Liver (tissue), 9 donors: ENCODE data around the gene ABCD3. TPM values are rescaled to one million over a fixed set of nuclear protein-coding genes. Genes with fewer than 3 reads are reported as not detected.

Experiments
- DNase-seq: peaks from one replicate; pipeline ENCODE4 v3.0.0-alpha.2; 2017; ENCODE audit warnings: low spot score
- H3K27ac ChIP-seq, 2 donors: one replicate each; pipeline ENCODE4 v1.7.0; 2013; ENCODE audit warnings: inconsistent platforms in 2 of 2, low read length in 2 of 2, control low read depth in 1 of 2, low read depth in 1 of 2, mild to moderate bottlenecking in 1 of 2
- H3K27me3 ChIP-seq, 4 donors: one replicate each; pipeline versions ENCODE4 v1.6.1 to v1.7.0; 2013; ENCODE audit warnings: low read length in 3 of 4, inconsistent platforms in 1 of 4, mild to moderate bottlenecking in 1 of 4, moderate library complexity in 1 of 4; ENCODE audit not compliant: control insufficient read depth in 4 of 4, insufficient read depth in 4 of 4
- H3K36me3 ChIP-seq, 4 donors: one replicate each; pipeline versions ENCODE4 v1.6.1 to v1.7.0; 2013; ENCODE audit warnings: low read length in 3 of 4, mild to moderate bottlenecking in 3 of 4, low read depth in 1 of 4, moderate library complexity in 1 of 4; ENCODE audit not compliant: control insufficient read depth in 4 of 4, insufficient read depth in 3 of 4
- H3K4me1 ChIP-seq, 4 donors: one replicate each; pipeline versions ENCODE4 v1.6.1 to v1.7.0; 2013; ENCODE audit warnings: low read length in 3 of 4, mild to moderate bottlenecking in 3 of 4, moderate library complexity in 1 of 4; ENCODE audit not compliant: control insufficient read depth in 4 of 4, insufficient read depth in 4 of 4
- H3K4me3 ChIP-seq, 3 donors: one replicate each; pipeline versions ENCODE4 v1.6.1 to v1.7.0; 2013; ENCODE audit warnings: low read length in 3 of 3, control low read depth in 1 of 3, low read depth in 1 of 3, mild to moderate bottlenecking in 1 of 3
- H3K9ac ChIP-seq, 2 donors: one replicate each; pipeline ENCODE4 v1.7.0; 2013; ENCODE audit warnings: low read length in 2 of 2, mild to moderate bottlenecking in 2 of 2, moderate library complexity in 2 of 2, control low read depth in 1 of 2, low read depth in 1 of 2
- H3K9me3 ChIP-seq, 4 donors: one replicate each; pipeline versions ENCODE4 v1.6.1 to v1.7.0; 2013; ENCODE audit warnings: low read length in 3 of 4; ENCODE audit not compliant: control insufficient read depth in 4 of 4
- CTCF ChIP-seq: fragments of 150-350 bp; IDR thresholded peaks from 2 replicates; pipeline ENCODE4 v1.5.1; 2017; ENCODE audit warnings: improper control_type of control experiment, low read depth, low read length; ENCODE audit not compliant: missing input control
- EGR1 ChIP-seq, 2 donors: IDR thresholded peaks; 2 replicates each; pipeline ENCODE4 v1.6.1; 2016 to 2018; ENCODE audit warnings: antibody characterized with exemption in 2 of 2, low read depth in 2 of 2
- FOXA1 ChIP-seq: IDR thresholded peaks from 2 replicates; pipeline ENCODE4 v1.6.1; 2016; ENCODE audit warnings: antibody characterized with exemption
- FOXA2 ChIP-seq: IDR thresholded peaks from 2 replicates; pipeline ENCODE4 v1.6.1; 2016; ENCODE audit warnings: antibody characterized with exemption
- GABPA ChIP-seq, 2 donors: IDR thresholded peaks in 1 of 2; conservative IDR thresholded peaks in 1 of 2; 2 replicates each; pipeline ENCODE4 v1.6.1; 2016; ENCODE audit warnings: antibody characterized with exemption in 2 of 2, mild to moderate bottlenecking in 1 of 2, moderate library complexity in 1 of 2
- HNF4A ChIP-seq, 2 donors: conservative IDR thresholded peaks; 2 replicates each; pipeline ENCODE4 v1.6.1; 2016; ENCODE audit warnings: antibody characterized with exemption in 2 of 2, mild to moderate bottlenecking in 2 of 2
- HNF4G ChIP-seq: IDR thresholded peaks from 2 replicates; pipeline ENCODE4 v1.6.1; 2016; ENCODE audit warnings: antibody characterized with exemption
- JUND ChIP-seq, 2 donors: IDR thresholded peaks; 2 replicates each; pipeline ENCODE4 v1.6.1; 2016; ENCODE audit warnings: antibody characterized with exemption in 2 of 2
- MAX ChIP-seq: IDR thresholded peaks from 2 replicates; pipeline ENCODE4 v1.6.1; 2016; ENCODE audit warnings: antibody characterized with exemption
- NR2F2 ChIP-seq: IDR thresholded peaks from 2 replicates; pipeline ENCODE4 v1.6.1; 2016; ENCODE audit warnings: antibody characterized with exemption
- RAD21 ChIP-seq, 2 donors: IDR thresholded peaks; 2 replicates each; pipeline ENCODE4 v1.6.1; 2016; ENCODE audit warnings: antibody characterized with exemption in 2 of 2, mild to moderate bottlenecking in 2 of 2
- REST ChIP-seq: IDR thresholded peaks from 2 replicates; pipeline ENCODE4 v1.6.1; 2016; ENCODE audit warnings: antibody characterized with exemption, mild to moderate bottlenecking
- RXRA ChIP-seq, 2 donors: IDR thresholded peaks; 2 replicates each; pipeline ENCODE4 v1.6.1; 2017 to 2018; ENCODE audit warnings: antibody characterized with exemption in 2 of 2, mild to moderate bottlenecking in 1 of 2
- SP1 ChIP-seq: IDR thresholded peaks from 2 replicates; pipeline ENCODE4 v1.6.1; 2018; ENCODE audit warnings: antibody characterized with exemption, mild to moderate bottlenecking
- TAF1 ChIP-seq: conservative IDR thresholded peaks from 2 replicates; pipeline ENCODE4 v1.6.1; 2016; ENCODE audit warnings: antibody characterized with exemption, mild to moderate bottlenecking
- YY1 ChIP-seq: IDR thresholded peaks from 2 replicates; pipeline ENCODE4 v1.6.1; 2016; ENCODE audit warnings: antibody characterized with exemption, mild to moderate bottlenecking
- ZBTB33 ChIP-seq: IDR thresholded peaks from 2 replicates; pipeline ENCODE4 v1.6.1; 2016; ENCODE audit warnings: antibody characterized with exemption
- WGBS: extraction: QIAGEN DNeasy Blood & Tissue Kit; methylation state at CpG from one replicate; pipeline ENCODE4 v1.1.7; 2013; 5-methylcytosine and 5-hydroxymethylcytosine counted together
- polyA plus RNA-seq, 2 donors: library from polyadenylated mRNA; stranded (reverse) in 1 of 2; unstranded in 1 of 2; fragments of 200-250 nt in 1 of 2; fragments of >200 nt in 1 of 2; fragmentation: Nextera tagmentation in 1 of 2; extraction: Ambion mirVana in 1 of 2; gene quantifications; one replicate each; pipeline versions ENCODE4 v1.2.1 to v1.2.3, GENCODE V29; 2013 to 2015
- total RNA-seq, 2 donors: library from RNA; depleted of rRNA; stranded (reverse); fragments of >200 nt; gene quantifications; one replicate each; pipeline ENCODE4 v1.2.3, GENCODE V29; 2014
- donor health status: healthy.
- donor health status: healthy.
- donor health status: healthy.
- donor health status: healthy.
- donor health status: healthy.

ABCD3 gene
- total and polyA plus RNA-seq, 4 donors, result 49.2 to 133 (median 62.5) TPM

GRCh38 chr1:94529416-94529815, 111.2 kb downstream of the ABCD3 start:
- Histone ChIP-seq H3K4me3 (no peak overlapping the region), H3K27ac (no peak overlapping the region), H3K9ac (no peak overlapping the region), H3K4me1 (no peaks in the 10 kb centered on the region), H3K36me3 (no peaks in the 10 kb centered on the region), H3K27me3 (no peaks in the 10 kb centered on the region), H3K9me3 (no peaks in the 10 kb centered on the region)
- WGBS, result 98% methylated on average over 2 of the region's 2 CpGs
- TF ChIP-seq CTCF (no peak), NR2F2 (no peak), GABPA (IDR thresholded peaks at IDR 0.05 in 1 of 2, conservative IDR thresholded peaks at IDR 0.05 in 1 of 2) (no peak), HNF4A (conservative IDR thresholded peaks at IDR 0.05) (no peak), FOXA1 (no peak), REST (no peak), EGR1 (IDR thresholded peaks at IDR 0.05; ENCODE audit: low read depth in 2 of 2) (no peak)
- no peak for DNase-seq

- no peak overlapping the region for H3K9ac ChIP-seq
- DNase-seq, result no peak
- H3K27ac ChIP-seq, result no peak overlapping the region
- no peaks in the 10 kb centered on the region for H3K9me3 ChIP-seq
- H3K4me3 ChIP-seq, result no peak overlapping the region
- no peaks in the 10 kb centered on the region for H3K36me3 ChIP-seq
- TF ChIP-seq RAD21 (IDR thresholded peaks at IDR 0.05) (no peak), HNF4G (no peak), CTCF (no peak), NR2F2 (no peak), MAX (no peak), RXRA (IDR thresholded peaks at IDR 0.05) (no peak), TAF1 (no peak), REST (no peak), FOXA1 (no peak), GABPA (IDR thresholded peaks at IDR 0.05 in 1 of 2, conservative IDR thresholded peaks at IDR 0.05 in 1 of 2) (no peak), ZBTB33 (no peak), EGR1 (IDR thresholded peaks at IDR 0.05; ENCODE audit: low read depth in 2 of 2) (no peak), FOXA2 (no peak), YY1 (no peak), SP1 (no peak), JUND (IDR thresholded peaks at IDR 0.05) (no peak)
- WGBS, result 86% methylated on average over 4 of the region's 4 CpGs
- H3K27me3 ChIP-seq, result no peaks in the 10 kb centered on the region
- H3K4me1 ChIP-seq, result no peaks in the 10 kb centered on the region
Measured at GRCh38 chr1:94530373-94530878, 112.2 kb downstream of the ABCD3 start.
